Measurements from ENCODE around the gene RAP1GAP2. TPM values are rescaled to one million over a fixed set of nuclear protein-coding genes. Genes with fewer than 3 reads are reported as not detected.
"Not testable (repeated sequence)": the region's sequence is repeated elsewhere in the genome, so short reads cannot be mapped to it uniquely, and the experiment has no call there.

Gene RAP1GAP2
- total and polyA plus RNA-seq, 10 donors, result 1.2 to 32.7 (median 14.1) TPM

DNA sequence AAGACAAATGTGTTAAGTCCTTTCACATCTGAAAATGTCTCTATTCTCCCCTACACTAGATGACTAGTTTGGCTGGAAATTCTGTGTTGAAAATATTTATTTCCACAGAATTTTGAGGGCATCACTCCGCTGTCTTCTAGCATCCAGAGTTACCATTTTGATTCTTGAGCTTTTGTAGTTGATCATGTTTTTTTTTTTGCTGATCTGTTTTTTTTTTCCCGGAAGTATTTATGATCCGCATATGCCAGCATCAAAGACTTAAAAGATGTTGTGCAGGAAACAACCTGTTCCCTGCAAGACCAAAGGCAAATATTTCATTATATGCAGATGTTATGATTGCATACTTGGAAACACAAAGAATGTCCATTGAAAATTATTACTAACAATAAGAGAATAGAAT, 250.5 kb downstream of the RAP1GAP2 start:
- TF ChIP-seq POLR2AphosphoS5 (IDR thresholded peaks at IDR 0.05) (no peak), POLR2A (IDR thresholded peaks at IDR 0.05) (no peak)
- TF ChIP-seq, protein P1, sequence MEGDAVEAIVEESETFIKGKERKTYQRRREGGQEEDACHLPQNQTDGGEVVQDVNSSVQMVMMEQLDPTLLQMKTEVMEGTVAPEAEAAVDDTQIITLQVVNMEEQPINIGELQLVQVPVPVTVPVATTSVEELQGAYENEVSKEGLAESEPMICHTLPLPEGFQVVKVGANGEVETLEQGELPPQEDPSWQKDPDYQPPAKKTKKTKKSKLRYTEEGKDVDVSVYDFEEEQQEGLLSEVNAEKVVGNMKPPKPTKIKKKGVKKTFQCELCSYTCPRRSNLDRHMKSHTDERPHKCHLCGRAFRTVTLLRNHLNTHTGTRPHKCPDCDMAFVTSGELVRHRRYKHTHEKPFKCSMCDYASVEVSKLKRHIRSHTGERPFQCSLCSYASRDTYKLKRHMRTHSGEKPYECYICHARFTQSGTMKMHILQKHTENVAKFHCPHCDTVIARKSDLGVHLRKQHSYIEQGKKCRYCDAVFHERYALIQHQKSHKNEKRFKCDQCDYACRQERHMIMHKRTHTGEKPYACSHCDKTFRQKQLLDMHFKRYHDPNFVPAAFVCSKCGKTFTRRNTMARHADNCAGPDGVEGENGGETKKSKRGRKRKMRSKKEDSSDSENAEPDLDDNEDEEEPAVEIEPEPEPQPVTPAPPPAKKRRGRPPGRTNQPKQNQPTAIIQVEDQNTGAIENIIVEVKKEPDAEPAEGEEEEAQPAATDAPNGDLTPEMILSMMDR (IDR thresholded peaks at IDR 0.05 in 8 of 11, conservative IDR thresholded peaks at IDR 0.05 in 3 of 11), result no peak
- no peak for DNase-seq
- H3K27ac ChIP-seq, result no peak overlapping the region
- H3K27me3 ChIP-seq (replicated peaks in 1 of 7), result peaks cover 0 to 6% (median 0%) of the 10 kb centered on the region in 7 donors
- peaks cover 0 to 16% (median 14%) of the 10 kb centered on the region in 6 donors for H3K4me1 ChIP-seq
- peaks cover 0 to 21% (median 17%) of the 10 kb centered on the region in 8 donors for H3K9me3 ChIP-seq
- H3K4me3 ChIP-seq, result no peak overlapping the region
- no peaks in the 10 kb centered on the region for H3K36me3 ChIP-seq
- 87 to 92% (median 90%) methylated on average over 3 of the region's 3 CpGs for WGBS, 5 donors
- intact Hi-C loops (cut with DNase I; ENCODE audit: low total_unique reads), result no loop called here

DNA sequence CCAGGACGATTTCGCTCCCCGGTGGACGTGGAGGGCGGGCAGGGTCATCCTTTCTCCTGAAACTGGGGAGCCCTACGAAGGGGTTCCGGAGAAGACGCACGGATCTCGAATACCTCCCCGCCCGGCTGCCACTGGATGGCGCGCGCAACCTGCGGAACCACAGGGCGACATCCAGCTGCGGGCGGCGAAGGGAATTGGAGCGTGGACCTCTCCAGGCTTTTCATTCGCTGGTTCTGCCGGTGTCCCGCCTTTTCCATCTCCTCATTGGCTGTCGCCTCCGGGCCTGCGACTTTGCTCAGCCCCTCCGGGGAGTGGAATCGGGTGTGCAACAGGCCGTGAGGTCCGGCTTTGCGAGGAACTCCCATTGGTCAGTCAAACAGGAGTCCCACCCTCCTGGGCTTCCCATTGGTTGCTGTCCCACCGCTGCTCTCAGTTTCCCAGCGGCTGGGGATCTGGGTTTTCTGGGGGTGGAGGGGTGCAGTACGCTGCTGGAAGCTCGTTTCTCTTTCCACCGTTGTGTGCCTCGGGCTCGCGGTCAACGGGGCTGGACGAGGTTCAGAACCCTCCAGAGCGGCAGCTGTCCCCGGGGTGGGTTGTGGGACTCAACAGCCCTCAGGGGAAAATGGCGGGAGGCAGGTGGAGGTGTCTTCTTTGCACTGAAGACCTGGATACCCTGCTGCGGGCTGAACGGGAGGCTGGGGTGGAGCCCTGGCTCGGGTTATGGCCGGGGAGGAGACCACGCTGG, 252.7 kb downstream of the RAP1GAP2 start:
- peak; percentile 97 for DNase-seq

DNA sequence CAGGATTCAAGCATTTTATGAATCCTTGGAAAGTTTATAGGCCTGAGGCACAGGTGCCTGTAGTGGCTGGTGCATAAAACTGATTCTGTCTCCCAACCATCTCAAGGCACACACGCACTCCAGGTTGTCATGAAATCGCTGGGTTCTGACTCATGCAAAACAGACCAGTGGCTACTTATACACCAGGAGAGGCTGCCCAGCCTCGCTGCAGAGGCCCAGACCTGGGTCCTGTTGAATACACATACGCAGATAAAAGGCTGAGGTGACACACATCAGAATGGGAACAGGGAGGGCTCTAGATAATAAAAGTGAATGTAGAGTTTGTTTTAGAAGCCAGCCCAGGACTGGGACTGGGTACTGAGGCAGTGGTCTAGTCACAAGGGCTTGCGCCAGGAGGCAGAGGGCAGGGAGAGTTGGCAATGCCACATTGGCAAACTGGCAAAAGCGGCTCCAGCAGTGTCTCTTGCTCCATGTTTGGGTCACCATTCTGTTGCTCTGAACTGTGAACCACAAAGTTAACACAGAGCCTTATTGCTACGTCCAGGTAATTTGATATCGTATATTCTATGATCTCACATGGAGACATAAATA, 253.6 kb downstream of the RAP1GAP2 start:
- peaks cover 0 to 2% (median under 1%) of the 10 kb centered on the region in 8 donors for H3K9me3 ChIP-seq
- H3K4me3 ChIP-seq, result peak overlapping the region in 7 of 8 donors; percentile 56 to 77 (median 63)
- DNase-seq, result no peak
- H3K4me1 ChIP-seq, result peaks cover 0 to 16% (median 14%) of the 10 kb centered on the region in 6 donors
- no peaks in the 10 kb centered on the region for H3K36me3 ChIP-seq
- WGBS, 5 donors, result 89 to 99% (median 95%) methylated on average over 8 of the region's 8 CpGs
- H3K27ac ChIP-seq, result peak overlapping the region in 1 of 8 donors; percentile 88
- TF ChIP-seq, protein P1 (IDR thresholded peaks at IDR 0.05 in 8 of 11, conservative IDR thresholded peaks at IDR 0.05 in 3 of 11), result no peak
- no peak for TF ChIP-seq POLR2A (IDR thresholded peaks at IDR 0.05)
- TF ChIP-seq POLR2AphosphoS5 (IDR thresholded peaks at IDR 0.05), result no peak
- intact Hi-C loops (cut with DNase I; ENCODE audit: low total_unique reads), result no loop called here
- peaks cover 0 to 6% (median 0%) of the 10 kb centered on the region in 7 donors for H3K27me3 ChIP-seq (replicated peaks in 1 of 7)

More for the DNA sequence above, 252.7 kb downstream of the RAP1GAP2 start:
- intact Hi-C loops (cut with DNase I; ENCODE audit: low total_unique reads), result no loop called here
- Histone ChIP-seq H3K9me3 (peaks cover 0 to 11% (median 9%) of the 10 kb centered on the region in 8 donors), H3K4me3 (peak overlapping the region; percentile 49 to 77 (median 62)), H3K27ac (peak overlapping the region in 7 of 8 donors; percentile 36 to 88 (median 76)), H3K27me3 (replicated peaks in 1 of 7) (peaks cover 0 to 6% (median 0%) of the 10 kb centered on the region in 7 donors), H3K36me3 (no peaks in the 10 kb centered on the region), H3K4me1 (peaks cover 0 to 16% (median 14%) of the 10 kb centered on the region in 6 donors)
- TF ChIP-seq POLR2A (IDR thresholded peaks at IDR 0.05) (no peak), POLR2AphosphoS5 (IDR thresholded peaks at IDR 0.05) (peak; percentile 79 to 85 (median 81))
- TF ChIP-seq, protein P1 (IDR thresholded peaks at IDR 0.05 in 8 of 11, conservative IDR thresholded peaks at IDR 0.05 in 3 of 11), result peak; percentile 36 to 92 (median 75)
- 1 to 2% (median 1%) methylated on average over 38 to 50 of the region's 50 CpGs for WGBS, 5 donors

DNA sequence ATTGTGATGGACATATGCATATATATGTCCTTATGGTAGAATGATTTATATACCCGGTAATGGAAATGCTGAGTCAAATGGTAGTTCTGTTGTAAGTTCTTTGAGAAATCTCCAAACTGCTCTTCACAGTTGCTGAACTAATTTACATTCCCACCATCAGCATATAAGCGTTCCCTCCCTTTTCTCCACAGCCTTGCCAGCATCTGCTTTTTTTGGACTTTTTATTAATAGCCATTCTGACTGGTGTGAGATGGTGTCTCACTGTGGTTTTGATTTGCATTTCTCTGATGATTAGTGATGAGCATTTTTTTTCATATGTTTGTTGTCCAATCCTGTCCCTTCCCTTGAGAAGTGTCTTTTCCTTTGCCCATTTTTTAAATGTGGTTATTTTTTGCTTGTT, 258.6 kb downstream of the RAP1GAP2 start:
- H3K9me3 ChIP-seq; DNase-seq; H3K4me3 ChIP-seq; H3K36me3 ChIP-seq; H3K27me3 ChIP-seq (replicated peaks in 1 of 7); H3K27ac ChIP-seq; intact Hi-C loops (cut with DNase I; ENCODE audit: low total_unique reads); H3K4me1 ChIP-seq: not testable (repeated sequence)
- 71 to 100% (median 91%) methylated on average over 1 of the region's 2 CpGs for WGBS, 5 donors

DNA sequence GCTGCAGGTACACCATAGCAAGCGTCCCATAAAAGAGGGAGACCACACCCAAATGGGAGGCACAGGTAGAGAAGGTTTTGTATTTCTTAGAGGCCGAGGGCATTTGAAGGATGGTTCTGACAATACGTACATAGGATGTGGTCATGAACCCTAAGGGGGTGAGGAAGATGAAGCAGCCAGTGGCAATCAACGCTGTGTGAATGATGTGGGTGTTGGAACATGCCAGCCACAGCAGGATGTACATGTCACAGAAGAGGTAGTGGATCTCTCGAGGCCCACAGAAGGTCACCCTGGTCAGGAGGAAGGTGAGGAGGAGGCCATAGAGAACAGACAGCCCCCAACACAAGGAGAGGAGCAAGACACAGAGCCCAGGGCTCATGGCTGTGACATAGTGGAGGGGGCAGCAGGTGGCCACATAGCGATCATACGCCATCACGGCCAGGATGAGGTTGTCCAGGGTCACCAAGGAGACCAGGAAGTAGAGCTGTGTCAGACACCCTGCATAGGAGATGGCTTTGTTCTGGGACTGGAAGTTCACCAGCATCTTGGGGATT, 266.7 kb downstream of the RAP1GAP2 start:
- H3K27ac ChIP-seq; H3K36me3 ChIP-seq; DNase-seq; H3K4me1 ChIP-seq; H3K4me3 ChIP-seq; intact Hi-C loops (cut with DNase I; ENCODE audit: low total_unique reads); H3K27me3 ChIP-seq (replicated peaks in 1 of 7); H3K9me3 ChIP-seq: not testable (repeated sequence)
- WGBS, 5 donors, result 81 to 88% (median 84%) methylated on average over 8 of the region's 8 CpGs

DNA sequence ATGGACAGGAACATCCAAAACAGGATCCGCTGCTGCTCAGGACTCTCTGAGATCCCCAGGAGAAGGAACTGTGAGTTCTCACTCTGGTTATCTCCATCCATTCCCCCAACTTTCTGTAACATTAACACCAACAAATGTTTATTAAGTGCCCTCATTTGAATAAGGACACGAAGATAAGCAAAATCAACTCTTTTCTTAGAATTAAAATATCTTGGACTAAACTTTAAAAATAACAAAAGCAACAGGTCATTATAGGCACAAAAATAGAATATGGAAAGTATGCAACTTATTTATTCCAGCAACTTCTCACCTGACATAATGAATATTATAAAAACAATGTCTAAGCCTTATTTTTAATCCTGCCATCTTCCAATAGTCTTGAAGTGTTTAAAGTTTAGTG, 267.3 kb downstream of the RAP1GAP2 start, which contains the start of gene OR1D5:
Gene OR1D5, minus strand, starts transcription at position 101 of the 400 bp plus-strand sequence. Its CDS starts 0 bp downstream, at position 101.
- H3K27me3 ChIP-seq (replicated peaks in 1 of 7); intact Hi-C loops (cut with DNase I; ENCODE audit: low total_unique reads); H3K4me1 ChIP-seq; H3K4me3 ChIP-seq; H3K27ac ChIP-seq; H3K36me3 ChIP-seq; H3K9me3 ChIP-seq; DNase-seq: not testable (repeated sequence)
- 78 to 89% (median 84%) methylated on average over 1 of the region's 2 CpGs; no CpG with 5 or more reads in 2 of the 5 donors for WGBS, 5 donors

DNA sequence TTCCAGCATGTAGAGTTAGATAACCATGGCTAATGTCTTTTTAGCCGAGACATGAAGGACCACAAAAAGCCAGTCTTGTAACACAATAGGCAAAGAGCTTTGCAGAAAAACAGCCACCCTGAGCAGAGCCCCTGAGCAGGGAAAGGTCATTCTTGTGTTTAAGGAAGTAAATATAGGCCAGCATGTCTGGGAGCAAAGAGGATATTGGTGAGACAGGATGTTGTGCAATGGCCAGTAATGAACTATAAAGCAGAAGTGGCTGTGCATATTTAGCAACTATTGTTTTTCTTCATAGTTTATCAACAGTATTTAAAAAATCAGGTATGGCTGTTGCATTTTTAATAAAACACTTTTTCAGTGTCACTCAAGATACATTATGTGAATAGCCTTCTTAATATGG, 269.0 kb downstream of the RAP1GAP2 start:
- H3K4me1 ChIP-seq; intact Hi-C loops (cut with DNase I; ENCODE audit: low total_unique reads); H3K4me3 ChIP-seq; DNase-seq; H3K9me3 ChIP-seq; H3K36me3 ChIP-seq; H3K27me3 ChIP-seq (replicated peaks in 1 of 7): not testable (repeated sequence)
- 0% methylated on average over 1 of the region's 1 CpG; no CpG with 5 or more reads in 4 of the 5 donors for WGBS, 5 donors
- peak overlapping the region in 1 of 8 donors; percentile 33 for H3K27ac ChIP-seq

Data from spleen (tissue), 11 donors.